ENCODE measurements around the gene USP25.

USP25 gene

DNA sequence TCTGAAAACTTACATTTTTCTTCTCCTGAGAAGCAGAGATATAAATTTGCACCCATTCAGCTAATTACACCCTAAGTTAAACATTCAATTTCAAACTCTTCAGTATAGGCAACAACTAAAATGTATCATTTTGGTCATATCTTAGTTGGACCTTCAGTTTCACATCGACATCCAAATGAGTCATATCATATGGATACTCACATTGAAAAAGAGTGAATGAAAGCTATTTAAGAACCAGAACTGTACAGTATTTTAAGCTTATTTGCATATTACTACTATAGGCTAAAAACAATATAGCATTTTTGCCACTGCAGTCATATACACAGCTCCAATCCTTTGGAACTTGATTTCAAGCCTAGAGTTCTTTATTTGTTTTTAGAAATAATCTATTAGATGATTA is 33.6 kb downstream of the USP25 start:
- DNase-seq (ENCODE audit: low read depth in 2 of 2, low spot score in 1 of 2), result no peak

DNA sequence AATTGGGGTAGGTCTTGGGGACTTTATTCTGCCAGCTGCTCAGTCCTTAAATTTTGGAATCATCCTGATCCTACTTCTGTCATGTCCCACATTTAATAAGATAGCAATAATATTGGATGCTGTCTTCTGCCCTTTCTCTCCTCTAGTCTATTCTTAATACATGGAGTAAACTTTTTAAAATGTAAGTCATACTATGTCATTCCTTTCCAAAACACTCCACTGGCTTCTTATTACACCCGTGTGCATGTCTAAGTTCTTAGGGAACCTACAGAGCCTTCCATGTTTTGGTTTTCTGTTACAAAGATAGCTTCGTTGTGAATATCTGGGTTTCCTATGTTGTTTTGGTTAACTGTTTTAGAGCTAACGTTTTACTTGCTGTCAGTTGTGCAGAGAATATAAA is 35.1 kb downstream of the USP25 start:
- no peak for DNase-seq (ENCODE audit: low read depth in 2 of 2, low spot score in 1 of 2)

GRCh38 chr21:15766952-15767603 is 37.3 kb downstream of the USP25 start:
- no peak for DNase-seq (ENCODE audit: low read depth in 2 of 2, low spot score in 1 of 2)

DNA sequence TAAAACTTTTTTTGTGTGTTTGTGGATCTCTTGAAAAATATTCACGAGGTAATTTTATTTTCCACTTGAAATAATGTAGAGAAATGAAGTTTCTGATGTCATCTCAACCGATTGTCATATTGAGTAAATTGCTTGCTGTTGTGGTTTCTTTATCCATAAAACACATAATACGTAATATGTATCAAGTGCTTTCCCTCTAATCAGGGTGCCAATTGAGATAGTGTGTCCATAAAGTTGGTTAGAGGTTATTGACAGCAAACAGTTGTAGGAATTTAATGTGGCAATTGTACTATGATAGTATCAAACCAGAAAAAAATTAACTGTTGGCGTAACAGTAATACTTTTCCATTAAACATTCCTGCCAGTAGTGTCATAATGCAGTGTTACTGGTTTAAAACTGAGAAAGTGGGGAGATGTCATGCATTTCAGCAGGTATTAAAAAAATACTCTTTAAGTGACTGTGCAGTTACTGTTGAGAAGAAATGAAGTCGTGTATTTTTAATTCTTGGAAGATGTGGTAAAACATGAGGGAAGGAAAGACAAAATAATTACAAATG is 38.3 kb downstream of the USP25 start:
- no peak for DNase-seq (ENCODE audit: low read depth in 2 of 2, low spot score in 1 of 2)

DNA sequence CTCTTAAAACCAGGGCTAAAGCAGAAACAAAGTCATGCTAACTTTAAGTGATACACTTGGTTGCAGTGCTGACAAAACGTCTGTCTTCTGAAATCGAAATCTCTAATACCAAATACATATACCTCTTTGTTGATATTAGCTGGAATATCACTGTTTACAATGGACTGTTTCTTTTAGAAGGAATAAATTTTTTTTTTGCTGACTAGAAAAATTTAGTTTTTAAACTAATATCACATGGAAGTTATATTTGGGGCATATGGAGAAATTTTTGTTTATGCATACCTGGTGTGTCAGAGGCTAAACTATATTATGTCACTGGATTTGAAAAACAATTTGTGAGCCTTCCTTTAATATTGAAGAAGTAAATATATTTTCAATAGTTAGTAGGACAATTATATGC is 39.1 kb downstream of the USP25 start:
- no peak for DNase-seq (ENCODE audit: low read depth in 2 of 2, low spot score in 1 of 2)

- DNase-seq (ENCODE audit: low read depth in 2 of 2, low spot score in 1 of 2), result no peak
Measured at GRCh38 chr21:15771311-15771710, 41.5 kb downstream of the USP25 start.

- DNase-seq (ENCODE audit: low read depth in 2 of 2, low spot score in 1 of 2), result no peak
Measured at GRCh38 chr21:15772654-15773053, 42.9 kb downstream of the USP25 start.

DNA sequence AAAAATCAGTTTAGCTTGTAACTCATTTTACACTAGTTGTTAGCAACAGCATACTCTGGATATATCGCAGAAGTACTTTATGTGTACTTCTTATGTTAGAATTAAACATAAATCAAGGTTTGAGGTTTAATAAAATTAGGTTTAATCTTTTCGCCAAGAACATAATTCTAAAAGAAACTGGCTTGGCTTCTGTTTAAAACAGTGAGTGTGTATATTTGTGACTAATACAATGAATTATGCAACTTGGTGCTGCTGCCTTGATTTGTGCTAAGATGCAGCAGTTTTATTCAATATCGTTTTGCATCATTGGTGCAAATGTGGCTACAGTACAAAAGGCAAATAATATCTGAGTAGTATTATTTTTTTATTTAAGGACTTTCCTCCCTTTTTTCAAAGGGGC is 44.8 kb downstream of the USP25 start:
- no peak for DNase-seq (ENCODE audit: low read depth in 2 of 2, low spot score in 1 of 2)

- no peak for DNase-seq (ENCODE audit: low read depth in 2 of 2, low spot score in 1 of 2)
Measured at GRCh38 chr21:15775291-15775690, 45.5 kb downstream of the USP25 start.

- DNase-seq (ENCODE audit: low read depth in 2 of 2, low spot score in 1 of 2), result no peak
Measured at GRCh38 chr21:15775981-15776380, 46.2 kb downstream of the USP25 start.

DNA sequence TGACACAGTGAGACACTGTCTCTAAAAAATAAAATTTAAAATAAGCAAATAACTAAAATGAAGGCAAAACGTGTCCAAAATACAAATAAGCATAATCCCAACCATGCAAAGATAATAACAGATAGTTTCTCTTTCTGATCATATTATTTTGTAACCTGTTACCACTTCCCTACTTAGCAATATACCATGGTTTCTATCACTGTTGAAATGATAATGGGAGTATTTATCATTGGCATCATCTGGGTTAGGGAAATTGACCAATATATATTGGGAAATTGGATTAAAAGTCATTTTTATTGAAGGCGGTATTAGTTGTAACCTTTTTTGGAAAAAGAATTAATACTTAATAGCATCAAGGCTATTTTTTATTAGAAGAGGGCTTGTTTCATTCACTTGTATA is 47.0 kb downstream of the USP25 start:
- DNase-seq (ENCODE audit: low read depth in 2 of 2, low spot score in 1 of 2), result no peak

GRCh38 chr21:15781986-15782385 is 52.2 kb downstream of the USP25 start:
- no peak for DNase-seq (ENCODE audit: low read depth in 2 of 2, low spot score in 1 of 2)

DNA sequence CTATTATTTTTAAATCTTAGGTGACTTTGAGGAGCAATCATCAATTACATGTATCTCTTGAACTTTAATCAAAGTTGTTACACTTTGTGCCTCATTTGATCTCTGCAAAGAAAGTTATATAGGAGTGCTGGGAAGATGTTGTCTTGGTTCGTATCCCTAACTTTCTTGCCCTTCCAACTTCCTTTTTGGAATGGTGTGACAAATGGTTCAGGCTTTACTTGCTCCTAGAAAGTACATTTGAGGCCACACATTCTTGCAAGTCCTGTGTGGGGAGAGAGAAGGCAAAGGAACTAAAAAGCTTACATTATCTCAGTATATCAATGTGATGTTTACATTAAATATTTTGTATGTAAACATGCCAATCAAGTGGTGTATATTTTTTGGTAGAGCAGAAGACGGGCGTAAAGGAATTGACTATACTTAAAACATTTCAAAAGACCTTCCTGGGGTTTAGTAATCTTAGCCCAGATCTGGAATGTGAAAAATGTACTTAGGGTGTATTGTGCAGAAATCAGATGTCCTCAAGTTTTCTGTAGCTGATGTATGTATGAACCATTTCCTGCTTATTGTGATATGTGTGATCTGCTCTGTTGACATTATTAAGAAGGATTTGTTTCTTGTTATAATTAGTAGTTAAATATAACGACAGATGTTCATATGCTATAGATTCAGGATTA is 59.2 kb downstream of the USP25 start:
- DNase-seq (ENCODE audit: low read depth in 2 of 2, low spot score in 1 of 2), result no peak

- no peak for DNase-seq (ENCODE audit: low read depth in 2 of 2, low spot score in 1 of 2)
Measured at GRCh38 chr21:15793109-15793508, 63.3 kb downstream of the USP25 start.

DNA sequence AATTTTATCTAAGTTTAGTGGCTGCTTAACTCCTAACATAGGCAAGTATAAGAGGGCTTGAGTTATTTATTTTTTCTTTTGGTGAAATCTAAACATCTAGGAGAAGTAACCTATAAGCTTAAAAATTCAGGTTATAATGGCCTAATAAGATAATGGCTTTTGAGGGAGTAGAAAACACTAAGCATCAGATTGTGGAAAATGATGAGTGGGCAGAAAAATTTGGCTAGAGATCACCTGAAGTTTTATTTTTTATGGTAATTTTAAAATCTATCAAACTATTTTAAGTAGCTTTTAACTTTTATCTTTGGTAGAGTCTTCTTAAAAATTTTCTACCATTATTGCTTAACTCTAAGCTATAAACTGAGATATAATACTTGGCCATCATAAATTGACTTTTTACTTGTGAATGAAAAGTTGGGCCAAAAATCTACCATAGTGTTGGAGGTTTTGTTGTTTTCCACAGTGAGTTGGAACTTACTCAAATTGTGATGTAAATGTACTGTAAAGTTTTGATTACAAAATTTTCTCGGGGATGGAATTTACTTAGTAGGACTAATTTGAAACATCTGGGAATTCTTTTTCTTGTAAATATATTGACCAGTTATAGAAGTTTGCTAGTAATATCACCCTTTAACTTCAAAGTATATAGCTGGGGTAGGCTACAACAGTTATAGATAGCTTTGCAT is 63.9 kb downstream of the USP25 start:
- DNase-seq (ENCODE audit: low read depth in 2 of 2, low spot score in 1 of 2), result no peak

- no peak for DNase-seq (ENCODE audit: low read depth in 2 of 2, low spot score in 1 of 2)
Measured at GRCh38 chr21:15794277-15794912, 64.6 kb downstream of the USP25 start.

GRCh38 chr21:15795533-15795932 is 65.8 kb downstream of the USP25 start:
- no peak for DNase-seq (ENCODE audit: low read depth in 2 of 2, low spot score in 1 of 2)

DNA sequence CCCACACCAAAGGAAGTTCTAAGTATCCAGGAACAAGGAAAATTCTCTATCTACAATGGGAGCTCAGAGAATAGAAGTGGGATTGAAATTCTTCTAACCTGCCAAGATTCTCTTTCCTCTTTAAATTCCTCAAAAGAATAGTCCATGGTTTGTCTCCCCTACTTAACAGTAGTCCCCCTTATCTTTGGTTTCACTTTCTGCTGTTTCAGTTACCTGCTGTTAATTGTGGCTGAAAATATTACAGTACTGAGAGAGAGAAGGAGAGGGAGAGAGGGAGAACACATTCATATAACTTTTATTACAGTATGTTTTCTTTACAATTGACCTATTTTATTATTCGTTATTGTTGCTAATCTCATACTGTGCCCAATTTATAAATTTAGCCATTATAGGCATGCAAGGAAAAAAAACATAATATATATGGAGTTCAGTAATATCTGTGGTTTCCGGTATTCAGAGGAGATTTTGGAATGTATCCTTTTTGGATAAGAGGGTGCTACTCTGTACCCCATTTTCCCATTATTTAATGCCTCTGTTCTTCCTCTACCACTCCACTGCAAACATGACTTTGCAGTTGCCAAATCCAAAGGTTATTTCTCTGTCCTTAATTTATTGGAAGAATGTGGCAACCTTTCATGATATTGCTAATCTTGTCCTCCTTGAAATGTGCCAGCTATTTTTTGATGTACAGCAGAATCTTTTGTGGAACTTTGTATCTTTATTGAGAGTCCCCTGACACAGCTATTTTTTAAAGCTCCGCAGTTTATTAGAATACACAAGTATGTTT is 68.0 kb downstream of the USP25 start:
- DNase-seq (ENCODE audit: low read depth in 2 of 2, low spot score in 1 of 2), result no peak

DNA sequence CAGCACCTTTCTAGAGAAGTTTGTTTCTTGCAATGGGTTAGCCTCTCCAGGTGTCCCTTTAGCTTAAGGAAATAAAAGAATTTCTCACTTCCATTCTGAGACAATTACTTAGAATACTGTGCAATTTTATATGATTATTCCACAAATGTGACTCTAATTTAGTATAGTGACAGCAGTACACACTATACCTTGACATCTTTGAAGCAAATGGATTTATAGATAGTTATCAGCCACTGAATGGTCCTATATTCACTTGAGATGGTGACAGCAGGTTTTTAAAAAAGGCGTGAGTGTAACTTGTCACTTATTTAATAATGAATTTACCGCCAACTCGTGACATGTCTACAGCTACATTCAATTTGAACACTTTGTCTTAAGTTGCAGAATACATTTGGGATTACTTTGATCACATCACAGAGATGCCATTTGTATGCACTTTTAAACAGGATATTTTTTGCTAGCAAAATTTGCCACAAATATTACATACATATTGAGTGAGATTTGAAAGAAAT is 71.6 kb downstream of the USP25 start:
- DNase-seq (ENCODE audit: low read depth in 2 of 2, low spot score in 1 of 2), result no peak

GRCh38 chr21:15804247-15805005 is 74.6 kb downstream of the USP25 start:
- no peak for DNase-seq (ENCODE audit: low read depth in 2 of 2, low spot score in 1 of 2)

All from stimulated activated CD8-positive, alpha-beta memory T cell treated with anti-CD3 and anti-CD28 coated beads, Interleukin-4, amount 100 ng/mL, for 1 hour (primary cell).